Cardiac fibroblast (primary cell): Measurements from ENCODE around the gene TMEM140.
"Not testable (repeated sequence)": the region's sequence is repeated elsewhere in the genome, so short reads cannot be mapped to it uniquely, and the experiment has no call there.

Source experiments
- DNase-seq, 2 donors: peaks; one replicate each; pipeline versions ENCODE4 v3.0.0 to v3.0.0-alpha.2; 2010; ENCODE audit warnings: low read depth in 2 of 2
- H3K4me3 ChIP-seq, 2 donors: replicated peaks in 1 of 2; 1 replicate in 1 of 2; 2 replicates in 1 of 2; pipeline ENCODE4 v1.5.1; 2011; ENCODE audit warnings: low read depth in 2 of 2, low read length in 2 of 2, mild to moderate bottlenecking in 2 of 2, moderate library complexity in 1 of 2
- TF ChIP-seq, protein P1 (sequence below): IDR thresholded peaks from one replicate; pipeline ENCODE4 v1.5.1; 2011; ENCODE audit warnings: low read depth, mild to moderate bottlenecking, low read length, inconsistent platforms

The TMEM140 gene

DNA sequence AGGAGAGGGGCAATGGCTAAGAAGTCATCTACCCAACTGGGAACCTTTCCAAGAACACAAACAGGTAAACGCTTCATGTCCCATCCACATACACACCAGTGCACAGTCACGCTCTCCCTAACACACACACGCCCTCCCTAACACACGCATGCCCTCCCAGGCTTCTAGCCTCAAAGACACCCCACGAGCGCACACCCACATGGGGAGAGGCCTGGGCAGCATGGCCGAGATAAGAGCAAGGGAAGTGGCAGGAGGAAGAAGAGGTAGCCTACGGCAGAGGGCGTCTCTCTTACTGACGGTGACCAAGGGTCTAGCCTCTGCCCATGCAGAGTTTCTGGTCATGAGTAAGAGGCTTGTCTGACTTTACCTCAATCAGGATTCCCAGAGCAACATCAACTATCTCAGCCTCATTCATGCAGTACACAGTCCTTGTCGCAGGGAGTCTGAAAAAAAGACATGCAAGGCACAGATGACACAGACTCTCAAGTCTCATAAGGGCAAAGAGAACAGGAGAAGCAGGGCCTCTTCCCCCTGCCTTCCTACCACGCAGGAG lies 19.6 kb downstream of the TMEM140 start:
- TF ChIP-seq, protein P1, sequence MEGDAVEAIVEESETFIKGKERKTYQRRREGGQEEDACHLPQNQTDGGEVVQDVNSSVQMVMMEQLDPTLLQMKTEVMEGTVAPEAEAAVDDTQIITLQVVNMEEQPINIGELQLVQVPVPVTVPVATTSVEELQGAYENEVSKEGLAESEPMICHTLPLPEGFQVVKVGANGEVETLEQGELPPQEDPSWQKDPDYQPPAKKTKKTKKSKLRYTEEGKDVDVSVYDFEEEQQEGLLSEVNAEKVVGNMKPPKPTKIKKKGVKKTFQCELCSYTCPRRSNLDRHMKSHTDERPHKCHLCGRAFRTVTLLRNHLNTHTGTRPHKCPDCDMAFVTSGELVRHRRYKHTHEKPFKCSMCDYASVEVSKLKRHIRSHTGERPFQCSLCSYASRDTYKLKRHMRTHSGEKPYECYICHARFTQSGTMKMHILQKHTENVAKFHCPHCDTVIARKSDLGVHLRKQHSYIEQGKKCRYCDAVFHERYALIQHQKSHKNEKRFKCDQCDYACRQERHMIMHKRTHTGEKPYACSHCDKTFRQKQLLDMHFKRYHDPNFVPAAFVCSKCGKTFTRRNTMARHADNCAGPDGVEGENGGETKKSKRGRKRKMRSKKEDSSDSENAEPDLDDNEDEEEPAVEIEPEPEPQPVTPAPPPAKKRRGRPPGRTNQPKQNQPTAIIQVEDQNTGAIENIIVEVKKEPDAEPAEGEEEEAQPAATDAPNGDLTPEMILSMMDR = no peak
- H3K4me3 ChIP-seq = no peak overlapping the region
- DNase-seq = no peak

DNA sequence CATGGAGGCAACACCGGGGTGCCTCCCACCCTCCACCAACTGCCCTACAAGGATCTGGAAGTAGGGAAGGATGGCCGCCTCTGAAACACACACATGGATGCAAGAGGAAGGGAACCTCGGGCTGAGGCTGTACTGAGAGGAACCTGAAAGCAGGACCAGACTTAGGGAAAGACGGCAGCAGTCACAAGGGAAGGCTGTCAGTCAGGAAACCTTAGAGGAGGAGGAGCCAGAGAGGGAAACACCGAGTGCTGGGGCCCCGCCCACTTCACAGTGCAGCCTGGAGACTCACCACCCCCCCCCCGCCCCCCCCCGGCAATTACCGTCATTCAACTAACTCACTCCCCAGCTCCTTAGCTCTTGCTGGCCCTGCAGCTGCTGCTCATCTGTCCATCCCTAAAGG lies 20.1 kb downstream of the TMEM140 start:
- TF ChIP-seq, protein P1 = no peak
- DNase-seq = no peak
- no peak overlapping the region for H3K4me3 ChIP-seq

DNA sequence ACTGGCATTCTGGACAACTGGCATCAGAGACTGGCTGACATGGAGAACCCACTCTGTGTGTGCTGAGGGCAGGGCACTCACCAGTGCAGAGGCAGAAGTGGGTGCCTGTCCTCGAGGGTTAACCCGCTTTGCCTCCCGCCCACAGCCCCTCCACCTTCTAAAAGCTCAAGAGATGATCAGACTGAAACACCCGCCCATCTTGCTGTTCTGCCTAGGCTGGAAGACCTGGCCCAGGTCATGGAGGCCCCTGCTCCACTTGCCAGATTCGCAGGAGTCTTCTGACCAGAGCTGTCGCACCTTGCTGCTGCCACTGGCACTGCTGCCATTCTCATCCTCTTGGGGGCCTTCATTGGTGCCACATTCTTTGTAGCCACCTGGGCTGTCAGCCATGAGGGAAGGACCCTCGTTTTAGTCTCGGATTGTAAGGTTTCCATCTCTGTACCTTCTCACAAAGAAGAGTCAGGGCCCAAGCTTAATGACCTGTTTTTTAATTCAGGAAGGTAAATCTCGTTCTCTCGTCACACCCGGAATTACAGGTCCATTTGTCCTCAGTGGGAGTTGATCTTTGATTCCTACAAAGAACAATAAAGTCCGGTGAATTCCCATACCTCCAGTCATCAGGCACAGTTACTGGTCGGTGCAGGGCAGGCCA lies 20.7 kb downstream of the TMEM140 start:
- no peak for DNase-seq
- TF ChIP-seq, protein P1 = no peak
- peak overlapping the region in 1 of 2 donors; percentile 82 for H3K4me3 ChIP-seq

DNA sequence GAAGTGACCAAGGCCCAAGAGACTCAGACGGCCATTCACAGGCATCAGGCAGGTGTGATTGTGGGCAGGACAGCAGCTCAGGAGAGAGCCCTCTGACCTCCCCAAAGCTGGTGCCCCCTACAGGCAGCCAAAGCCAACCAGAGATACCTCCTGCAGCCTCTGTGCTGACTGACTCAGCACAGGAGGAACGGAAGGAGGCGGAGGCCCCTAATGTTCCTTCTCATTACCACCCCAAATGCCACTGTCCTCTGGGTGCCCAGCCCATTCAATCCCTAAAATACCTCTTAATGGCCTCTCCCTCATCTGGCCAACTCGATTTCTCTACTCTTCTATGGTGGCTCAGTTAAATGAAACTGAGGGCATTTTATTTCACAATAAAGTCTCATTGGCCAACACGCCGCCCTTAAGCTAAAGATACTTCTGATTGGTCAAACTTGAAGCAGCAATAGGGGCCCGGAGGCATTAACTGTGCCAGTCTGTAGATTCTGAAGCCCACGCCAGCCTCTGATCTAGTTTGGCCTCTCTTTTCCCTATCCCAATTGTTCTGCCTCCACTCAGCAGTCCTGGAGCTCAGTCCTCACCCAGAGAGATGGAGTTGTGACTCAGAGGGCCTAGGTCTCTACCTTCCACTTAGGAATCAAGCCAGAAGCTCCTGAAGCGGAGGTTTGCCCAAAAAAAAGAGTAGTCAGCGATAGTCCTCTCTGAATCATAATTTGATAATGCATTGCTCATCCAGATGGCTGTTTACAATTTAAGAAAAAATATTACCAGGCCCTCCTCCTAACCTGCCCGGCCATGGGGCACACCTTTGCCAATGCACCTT lies 21.5 kb downstream of the TMEM140 start:
- DNase-seq = peak; percentile 25 to 72
- TF ChIP-seq, protein P1 = peak; percentile 52
- H3K4me3 ChIP-seq = peak overlapping the region; percentile 76 to 82

DNA sequence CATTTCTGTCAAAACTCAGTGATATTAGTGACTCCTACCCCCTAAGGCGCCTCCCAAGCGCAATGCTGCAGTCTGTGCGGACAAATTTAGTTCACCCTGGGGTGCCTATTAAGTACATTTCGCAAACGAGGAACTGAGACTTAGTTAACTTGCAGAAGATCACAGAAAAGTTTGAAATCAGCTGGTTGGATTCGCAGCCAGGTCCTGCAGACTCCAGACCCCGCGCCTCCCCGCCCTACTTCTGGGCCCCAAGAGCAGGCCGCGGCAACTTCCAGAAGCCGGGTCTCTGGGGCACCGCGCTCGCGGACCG lies 22.0 kb downstream of the TMEM140 start:
- TF ChIP-seq, protein P1 = no peak
- peak in 1 of 2 donors; percentile 53 for DNase-seq

DNA sequence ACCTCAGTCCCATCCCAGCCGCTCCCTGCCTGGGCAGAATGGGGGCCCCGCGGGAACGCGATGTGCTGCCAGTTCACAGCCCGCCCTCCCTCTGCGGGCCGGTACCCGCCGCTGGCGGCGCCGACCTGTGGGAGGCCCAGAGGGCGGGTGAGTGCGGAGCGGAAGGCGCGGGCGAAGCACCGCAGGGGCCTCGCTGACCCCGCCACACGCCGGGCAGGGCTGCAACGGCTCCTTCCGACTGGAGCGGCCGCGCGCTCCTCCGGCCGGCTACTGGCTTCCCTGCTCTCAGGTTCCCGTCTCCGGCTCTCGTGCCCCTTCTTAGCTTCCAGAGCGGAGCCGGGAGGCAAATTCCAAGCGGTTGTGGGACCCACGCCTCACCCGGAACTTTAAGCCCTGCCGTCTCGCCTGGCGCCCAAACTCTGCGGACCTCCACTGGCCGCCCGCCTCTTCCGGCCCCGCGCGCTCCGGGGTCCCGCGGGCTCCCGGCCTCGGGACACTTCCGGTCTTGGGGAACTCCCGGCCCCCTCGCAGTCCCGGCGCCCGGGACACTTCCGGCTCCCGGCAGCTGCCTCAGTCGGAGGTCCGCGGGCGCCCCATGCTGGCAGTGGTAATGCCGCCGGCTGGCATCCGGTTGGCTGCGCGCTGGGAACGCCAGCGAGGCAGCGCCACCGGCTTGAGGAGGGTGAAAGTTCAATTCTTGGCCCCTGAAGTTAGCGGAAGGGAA lies 22.6 kb downstream of the TMEM140 start, which contains the start of gene CYREN:
Gene CYREN (minus strand): TSS at position 434 of the 724 bp plus-strand sequence. CDS start 1,785 bp downstream, outside the sequence.
- peak within 1 kb of the TSS; percentile 76 to 82 for H3K4me3 ChIP-seq

More for the DNA sequence above, 22.0 kb downstream of the TMEM140 start:
- H3K4me3 ChIP-seq = peak overlapping the region; percentile 76 to 82

DNA sequence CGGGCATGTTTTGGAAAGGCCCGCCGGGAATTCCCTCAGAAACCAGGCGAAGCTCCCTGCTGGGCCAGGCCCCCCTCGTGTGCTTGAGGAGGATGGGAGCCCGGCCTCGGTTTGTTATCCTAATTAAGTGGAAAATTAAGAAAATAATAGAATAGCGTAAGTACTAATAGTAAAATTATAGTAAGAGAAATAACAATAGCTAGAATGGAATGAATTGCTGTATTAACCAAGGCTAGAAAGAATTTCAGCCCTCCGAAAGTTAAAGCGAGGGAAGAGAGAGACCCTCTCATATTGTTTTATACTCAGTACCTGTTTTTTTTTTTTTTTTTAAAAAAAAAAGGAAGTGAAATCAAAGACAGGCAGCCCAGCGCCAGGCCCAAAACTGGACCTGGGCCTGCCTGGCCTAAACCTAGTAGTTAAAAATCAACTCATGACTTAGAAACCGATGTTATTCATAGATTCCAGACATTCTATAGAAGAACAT lies 23.2 kb downstream of the TMEM140 start:
- not testable (repeated sequence) for DNase-seq
- H3K4me3 ChIP-seq = peak overlapping the region; percentile 76 to 82

More for the DNA sequence above, 22.6 kb downstream of the TMEM140 start, which contains the start of gene CYREN:
- peak; percentile 95 to 97 for DNase-seq
- TF ChIP-seq, protein P1 = peak; percentile 50

DNA sequence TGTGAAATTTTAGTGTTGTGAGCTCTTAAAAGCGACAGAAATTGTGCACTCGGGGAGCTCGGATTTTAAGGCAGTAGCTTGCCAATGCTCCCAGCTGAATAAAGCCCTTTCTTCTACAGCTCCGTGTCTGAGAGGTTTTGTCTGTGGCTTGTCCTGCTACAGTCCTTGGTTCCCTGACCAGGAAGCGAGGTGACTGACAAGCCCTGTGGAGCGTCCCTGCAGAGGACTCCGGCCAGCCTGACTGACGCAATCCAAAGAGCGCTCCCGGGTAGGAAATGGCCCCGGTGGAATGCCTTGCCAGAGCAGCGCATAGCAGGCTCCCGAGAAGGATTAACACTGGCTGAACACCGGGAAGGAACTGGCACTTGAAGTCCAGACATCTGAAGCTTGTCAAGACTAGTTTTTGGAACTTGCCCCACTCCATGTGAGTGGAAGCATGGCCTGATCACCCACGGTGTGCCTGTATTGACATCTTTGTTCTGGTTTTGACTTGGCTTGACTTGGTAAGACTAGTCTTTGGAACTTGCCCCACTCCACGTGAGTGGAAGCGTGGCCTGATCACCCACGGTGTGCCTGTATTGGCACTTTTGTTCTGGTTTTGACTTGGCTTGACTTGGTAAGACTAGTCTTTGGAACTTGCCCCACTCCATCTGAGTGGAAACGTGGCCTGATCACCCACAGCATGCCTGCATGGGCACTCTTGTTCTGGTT lies 23.9 kb downstream of the TMEM140 start:
- H3K4me3 ChIP-seq = not testable (repeated sequence)
- peak; percentile 45 for DNase-seq

DNA sequence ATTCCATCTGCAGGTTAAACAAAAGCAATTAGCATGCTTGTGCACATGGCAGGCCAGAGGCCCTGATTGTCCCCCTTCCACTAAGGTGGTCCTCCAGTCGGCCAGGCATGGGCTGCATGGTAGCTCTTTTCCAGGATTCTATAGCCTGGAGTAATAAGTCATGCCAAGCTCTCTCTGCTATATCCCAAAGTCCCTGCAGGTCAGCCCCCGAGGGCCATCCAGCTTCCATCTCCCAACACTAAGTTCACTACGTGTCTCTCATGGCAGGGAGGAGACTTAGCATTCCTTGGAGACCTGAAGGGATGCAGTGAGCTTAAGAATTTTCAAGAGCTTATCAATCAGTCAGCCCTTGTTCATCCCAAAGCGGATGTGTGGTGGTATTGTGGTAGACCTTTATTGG lies 26.0 kb downstream of the TMEM140 start:
- not testable (repeated sequence) for H3K4me3 ChIP-seq, DNase-seq
